Ovary (tissue), 3 donors: ENCODE results near the gene NRN1L.

Source experiments
- EP300 ChIP-seq: sonication (generic); formaldehyde crosslinking; IDR thresholded peaks from one replicate; pipeline ENCODE4 v1.6.1; 2017; ENCODE audit warnings: antibody characterized with exemption
- POLR2A ChIP-seq: fragments of 450-650 bp; IDR thresholded peaks from one replicate; pipeline ENCODE4 v1.6.1; 2017; ENCODE audit warnings: antibody characterized with exemption, mild to moderate bottlenecking, moderate library complexity
- TF ChIP-seq, protein P1 (sequence below), 3 donors: fragments of 450-650 bp in 2 of 3; fragments of 200-600 bp in 1 of 3; IDR thresholded peaks; one replicate each; pipeline versions ENCODE4 v1.5.1 to v1.8.0; 2016 to 2022; ENCODE audit warnings: antibody characterized with exemption in 3 of 3, mild to moderate bottlenecking in 1 of 3
- donor health status: DM: no; HTN: no; CAD: no.

DNA sequence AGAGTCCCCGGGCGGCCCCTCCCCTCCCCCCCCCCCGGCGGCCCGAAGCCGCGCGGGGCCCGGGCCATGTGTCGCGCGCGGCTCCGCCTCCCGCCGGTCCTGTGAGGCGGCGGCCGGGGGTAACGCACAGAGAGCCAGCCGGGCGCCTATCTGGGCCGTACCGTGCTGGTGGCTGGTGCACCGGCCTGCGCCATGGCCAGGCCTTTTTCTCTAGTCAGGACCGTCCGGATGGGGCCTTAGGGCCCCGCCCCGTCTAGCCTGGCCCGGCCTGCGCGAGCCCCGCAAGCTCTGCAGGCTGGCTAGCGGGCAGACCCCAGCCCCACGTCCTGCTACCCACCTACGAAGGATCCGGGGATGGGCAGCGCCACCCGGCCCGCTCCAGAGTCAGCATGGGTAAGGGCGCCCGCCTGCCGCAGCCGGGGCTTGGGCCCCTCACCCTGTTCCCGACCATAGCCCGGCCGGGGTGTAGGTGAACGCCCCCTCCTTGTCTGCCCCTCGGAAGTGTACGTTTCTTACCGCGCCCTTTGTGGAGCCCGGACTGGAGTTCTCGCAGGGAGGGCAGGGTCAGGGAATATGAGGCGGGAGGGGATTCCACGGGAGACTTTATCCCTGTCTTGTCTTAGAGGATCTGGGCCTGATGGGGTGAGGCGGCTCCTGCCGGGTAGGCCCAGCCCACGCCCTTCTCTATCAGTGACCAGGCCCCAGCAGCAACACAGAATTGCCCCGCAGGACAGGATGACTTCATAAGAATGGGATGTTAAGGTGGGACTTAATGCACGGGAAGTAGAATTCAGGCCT lies 37.4 kb upstream of the NRN1L start, which contains the start of gene CENPT:
- TF ChIP-seq, protein P1, sequence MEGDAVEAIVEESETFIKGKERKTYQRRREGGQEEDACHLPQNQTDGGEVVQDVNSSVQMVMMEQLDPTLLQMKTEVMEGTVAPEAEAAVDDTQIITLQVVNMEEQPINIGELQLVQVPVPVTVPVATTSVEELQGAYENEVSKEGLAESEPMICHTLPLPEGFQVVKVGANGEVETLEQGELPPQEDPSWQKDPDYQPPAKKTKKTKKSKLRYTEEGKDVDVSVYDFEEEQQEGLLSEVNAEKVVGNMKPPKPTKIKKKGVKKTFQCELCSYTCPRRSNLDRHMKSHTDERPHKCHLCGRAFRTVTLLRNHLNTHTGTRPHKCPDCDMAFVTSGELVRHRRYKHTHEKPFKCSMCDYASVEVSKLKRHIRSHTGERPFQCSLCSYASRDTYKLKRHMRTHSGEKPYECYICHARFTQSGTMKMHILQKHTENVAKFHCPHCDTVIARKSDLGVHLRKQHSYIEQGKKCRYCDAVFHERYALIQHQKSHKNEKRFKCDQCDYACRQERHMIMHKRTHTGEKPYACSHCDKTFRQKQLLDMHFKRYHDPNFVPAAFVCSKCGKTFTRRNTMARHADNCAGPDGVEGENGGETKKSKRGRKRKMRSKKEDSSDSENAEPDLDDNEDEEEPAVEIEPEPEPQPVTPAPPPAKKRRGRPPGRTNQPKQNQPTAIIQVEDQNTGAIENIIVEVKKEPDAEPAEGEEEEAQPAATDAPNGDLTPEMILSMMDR (IDR thresholded peaks at IDR 0.05), result no peak
- TF ChIP-seq EP300 (no peak), POLR2A (no peak)
